NCI-H146 treated with DMSO at 0.1 percent for 48 hours (cell line): ENCODE measurements around the gene DLK1.

Experiments
- DNase-seq: peaks from one replicate; lab custom pipeline; 2025; ENCODE audit not compliant: unreplicated experiment; lab: John Stamatoyannopoulos, UW

The DLK1 gene

GRCh38 chr14:100712490-100712889, 14.2 kb upstream of the DLK1 start:
- DNase-seq: no peak

GRCh38 chr14:100713705-100714104, 13.0 kb upstream of the DLK1 start:
- DNase-seq: no peak

GRCh38 chr14:100714258-100714892, 12.3 kb upstream of the DLK1 start:
- DNase-seq: no peak

- no peak for DNase-seq
Measured at GRCh38 chr14:100715332-100715731, 11.4 kb upstream of the DLK1 start.

GRCh38 chr14:100715803-100716202, 10.9 kb upstream of the DLK1 start:
- DNase-seq: no peak

GRCh38 chr14:100717386-100717785, 9.3 kb upstream of the DLK1 start:
- no peak for DNase-seq

GRCh38 chr14:100719976-100720520, 6.6 kb upstream of the DLK1 start:
- no peak for DNase-seq

- no peak for DNase-seq
Measured at GRCh38 chr14:100721568-100721967, 5.1 kb upstream of the DLK1 start.

GRCh38 chr14:100722367-100722766, 4.3 kb upstream of the DLK1 start:
- DNase-seq: no peak

- DNase-seq: no peak
Measured at GRCh38 chr14:100723135-100723829, 3.4 kb upstream of the DLK1 start.

- DNase-seq: no peak
Measured at GRCh38 chr14:100723830-100724437, 2.8 kb upstream of the DLK1 start.

- DNase-seq: no peak
Measured at GRCh38 chr14:100724536-100724935, 2.2 kb upstream of the DLK1 start.

- no peak for DNase-seq
Measured at GRCh38 chr14:100725587-100726387, 905 bp upstream of the DLK1 start.

GRCh38 chr14:100727086-100727872, 587 bp downstream of the DLK1 start:
- no peak for DNase-seq

GRCh38 chr14:100727873-100728240, 1.2 kb downstream of the DLK1 start:
- no peak for DNase-seq

GRCh38 chr14:100728962-100729361, 2.3 kb downstream of the DLK1 start:
- DNase-seq: no peak

- DNase-seq: no peak
Measured at GRCh38 chr14:100729982-100730381, 3.3 kb downstream of the DLK1 start.

GRCh38 chr14:100730581-100730980, 3.9 kb downstream of the DLK1 start:
- no peak for DNase-seq

- no peak for DNase-seq
Measured at GRCh38 chr14:100731011-100731670, 4.4 kb downstream of the DLK1 start.
